ENCODE data around the gene ZNF615. TPM values are rescaled to one million over a fixed set of nuclear protein-coding genes. Genes with fewer than 3 reads are reported as not detected.
"Not testable (repeated sequence)": the region's sequence is repeated elsewhere in the genome, so short reads cannot be mapped to it uniquely, and the experiment has no call there.

Gene ZNF615
- total RNA-seq = 7.8 TPM

- DNase-seq (ENCODE audit: low read depth in 2 of 3, low spot score in 2 of 3) = peak; percentile 88 to 94 (median 91)
Observed at GRCh38 chr19:52007806-52008557, at the start of gene ZNF615. Gene ZNF615, minus strand, starts transcription at chr19:52008211. Its CDS starts 4,500 bp downstream, at chr19:52003711.

GRCh38 chr19:52056480-52056879, 48.5 kb upstream of the ZNF615 start:
- not testable (repeated sequence) for DNase-seq (ENCODE audit: low read depth in 2 of 3, low spot score in 2 of 3)

GRCh38 chr19:52051736-52052135, 43.7 kb upstream of the ZNF615 start:
- not testable (repeated sequence) for DNase-seq (ENCODE audit: low read depth in 2 of 3, low spot score in 2 of 3)

- DNase-seq (ENCODE audit: low read depth in 2 of 3, low spot score in 2 of 3) = peak; percentile 73 to 95 (median 95)
Observed at GRCh38 chr19:52048555-52049501, 40.8 kb upstream of the ZNF615 start, which contains the start of gene ZNF432. Gene ZNF432, minus strand, starts transcription at chr19:52048838. Its CDS starts 1,970 bp downstream, at chr19:52046868.

GRCh38 chr19:52039169-52039568, 31.2 kb upstream of the ZNF615 start:
- no peak for DNase-seq (ENCODE audit: low read depth in 2 of 3, low spot score in 2 of 3)

GRCh38 chr19:52034051-52034728, 26.2 kb upstream of the ZNF615 start:
- DNase-seq (ENCODE audit: low read depth in 2 of 3, low spot score in 2 of 3) = peak in 1 of 3 donors; percentile 41

- DNase-seq (ENCODE audit: low read depth in 2 of 3, low spot score in 2 of 3) = no peak
Observed at GRCh38 chr19:52028780-52029123, 20.7 kb upstream of the ZNF615 start.

GRCh38 chr19:52028027-52028779, 20.2 kb upstream of the ZNF615 start, which contains the start of gene ZNF614:
Gene ZNF614, minus strand, starts transcription at chr19:52028379. Its CDS starts 2,634 bp downstream, at chr19:52025745.
- DNase-seq (ENCODE audit: low read depth in 2 of 3, low spot score in 2 of 3) = peak; percentile 69 to 91 (median 90)

GRCh38 chr19:52026255-52026990, 18.4 kb upstream of the ZNF615 start:
- DNase-seq (ENCODE audit: low read depth in 2 of 3, low spot score in 2 of 3) = not testable (repeated sequence)

GRCh38 chr19:52024478-52024877, 16.5 kb upstream of the ZNF615 start:
- not testable (repeated sequence) for DNase-seq (ENCODE audit: low read depth in 2 of 3, low spot score in 2 of 3)

GRCh38 chr19:52022193-52022592, 14.2 kb upstream of the ZNF615 start:
- DNase-seq (ENCODE audit: low read depth in 2 of 3, low spot score in 2 of 3) = no peak

- no peak for DNase-seq (ENCODE audit: low read depth in 2 of 3, low spot score in 2 of 3)
Observed at GRCh38 chr19:52020506-52020905, 12.5 kb upstream of the ZNF615 start.

GRCh38 chr19:52010674-52011073, 2.7 kb upstream of the ZNF615 start:
- DNase-seq (ENCODE audit: low read depth in 2 of 3, low spot score in 2 of 3) = no peak

GRCh38 chr19:52007451-52007805, 583 bp downstream of the ZNF615 start:
- DNase-seq (ENCODE audit: low read depth in 2 of 3, low spot score in 2 of 3) = peak in 1 of 3 donors; percentile 25

- DNase-seq (ENCODE audit: low read depth in 2 of 3, low spot score in 2 of 3) = no peak
Observed at GRCh38 chr19:51994048-51994644, 13.9 kb downstream of the ZNF615 start.

- DNase-seq (ENCODE audit: low read depth in 2 of 3, low spot score in 2 of 3) = no peak
Observed at GRCh38 chr19:51993422-51993821, 14.6 kb downstream of the ZNF615 start.

- peak; percentile 71 to 98 (median 97) for DNase-seq (ENCODE audit: low read depth in 2 of 3, low spot score in 2 of 3)
Observed at GRCh38 chr19:51986309-51987291, 21.4 kb downstream of the ZNF615 start, which contains the start of gene ZNF350. Gene ZNF350, minus strand, starts transcription at chr19:51986840. Its CDS starts 12,480 bp downstream, at chr19:51974360.

- no peak for DNase-seq (ENCODE audit: low read depth in 2 of 3, low spot score in 2 of 3)
Observed at GRCh38 chr19:51983361-51983760, 24.6 kb downstream of the ZNF615 start.
